ENCODE data around the gene NAIF1.

The NAIF1 gene

GRCh38 chr9:128015696-128016095 is 51.4 kb downstream of the NAIF1 start:
- no peak for DNase-seq (ENCODE audit: low read depth)
- no peak overlapping the region for H3K4me3 ChIP-seq (ENCODE audit: low read depth, low read length)
- TF ChIP-seq CTCF (conservative IDR thresholded peaks at IDR 0.05; ENCODE audit: low read depth, low read length), result no peak

All from choroid plexus epithelial cell (primary cell).